Measurements from ENCODE around the gene VAMP1.

GRCh38 chr12:6463858-6464257 lies 6.6 kb downstream of the VAMP1 start:
- TF ChIP-seq POLR2A (IDR thresholded peaks at IDR 0.05): no peak
- TF ChIP-seq, protein P1, sequence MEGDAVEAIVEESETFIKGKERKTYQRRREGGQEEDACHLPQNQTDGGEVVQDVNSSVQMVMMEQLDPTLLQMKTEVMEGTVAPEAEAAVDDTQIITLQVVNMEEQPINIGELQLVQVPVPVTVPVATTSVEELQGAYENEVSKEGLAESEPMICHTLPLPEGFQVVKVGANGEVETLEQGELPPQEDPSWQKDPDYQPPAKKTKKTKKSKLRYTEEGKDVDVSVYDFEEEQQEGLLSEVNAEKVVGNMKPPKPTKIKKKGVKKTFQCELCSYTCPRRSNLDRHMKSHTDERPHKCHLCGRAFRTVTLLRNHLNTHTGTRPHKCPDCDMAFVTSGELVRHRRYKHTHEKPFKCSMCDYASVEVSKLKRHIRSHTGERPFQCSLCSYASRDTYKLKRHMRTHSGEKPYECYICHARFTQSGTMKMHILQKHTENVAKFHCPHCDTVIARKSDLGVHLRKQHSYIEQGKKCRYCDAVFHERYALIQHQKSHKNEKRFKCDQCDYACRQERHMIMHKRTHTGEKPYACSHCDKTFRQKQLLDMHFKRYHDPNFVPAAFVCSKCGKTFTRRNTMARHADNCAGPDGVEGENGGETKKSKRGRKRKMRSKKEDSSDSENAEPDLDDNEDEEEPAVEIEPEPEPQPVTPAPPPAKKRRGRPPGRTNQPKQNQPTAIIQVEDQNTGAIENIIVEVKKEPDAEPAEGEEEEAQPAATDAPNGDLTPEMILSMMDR (IDR thresholded peaks at IDR 0.05): no peak
